Measurements from ENCODE around the gene HSD11B1L. TPM values are rescaled to one million over a fixed set of nuclear protein-coding genes. Genes with fewer than 3 reads are reported as not detected.

Gene HSD11B1L
- total RNA-seq, 1 experiment from 2014 or later = 6.0 TPM

GRCh38 chr19:5635427-5635826, 45.4 kb upstream of the HSD11B1L start:
- intact Hi-C loops (cut with micrococcal nuclease) = no loop called here
- Histone ChIP-seq H3K9ac (ENCODE audit: low read length) (no peak overlapping the region), H3K27me3 (ENCODE audit: insufficient read depth, low read length) (no peaks in the 10 kb centered on the region), H3K9me3 (ENCODE audit: control insufficient read depth in 1 of 2, insufficient read depth in 1 of 2, low read depth in 1 of 2, low read length in 2 of 2) (no peaks in the 10 kb centered on the region), H3K4me3 (replicated peaks in 1 of 2; ENCODE audit: low read depth in 1 of 2, low read length in 2 of 2) (no peak overlapping the region), H3K9me2 (ENCODE audit: insufficient read depth) (no peaks in the 10 kb centered on the region), H3K79me2 (ENCODE audit: insufficient read depth, low read length) (peaks cover 100% of the 10 kb centered on the region), H3K4me1 (ENCODE audit: control insufficient read depth in 1 of 2, insufficient read depth in 2 of 2, low read length in 2 of 2) (no peaks in the 10 kb centered on the region), H3K36me3 (ENCODE audit: control insufficient read depth in 1 of 2, insufficient read depth in 2 of 2, low read length in 2 of 2) (peaks cover 6% of the 10 kb centered on the region in 2 experiments; a peak in 2 of 4 replicates), H4K20me1 (ENCODE audit: insufficient read depth) (peaks cover 52% of the 10 kb centered on the region), H2AFZ (ENCODE audit: low read depth, low read length, poor library complexity, severe bottlenecking) (no peak overlapping the region), H3K27ac (ENCODE audit: low read depth, low read length) (no peak overlapping the region), H3K4me2 (ENCODE audit: low read length) (no peak overlapping the region)
- TF ChIP-seq TCF7L2 (IDR thresholded peaks at IDR 0.05; ENCODE audit: borderline replicate concordance, extremely low read depth, insufficient read depth, insufficient read length) (no peak), SRF (IDR thresholded peaks at IDR 0.05; ENCODE audit: low read depth) (no peak), EZH2 (IDR thresholded peaks at IDR 0.05) (no peak), ELF1 (IDR thresholded peaks at IDR 0.05; ENCODE audit: borderline replicate concordance, low read depth) (no peak), JUND (IDR thresholded peaks at IDR 0.05) (no peak), ATF3 (IDR thresholded peaks at IDR 0.05) (no peak), REST (IDR thresholded peaks at IDR 0.05; ENCODE audit: low read depth) (no peak), CTCF (IDR thresholded peaks at IDR 0.05 in 2 of 3, conservative IDR thresholded peaks at IDR 0.05 in 1 of 3; ENCODE audit: borderline replicate concordance in 1 of 3, insufficient read depth in 1 of 3, low read depth in 2 of 3, low read length in 2 of 3) (no peak), RAD21 (IDR thresholded peaks at IDR 0.05; ENCODE audit: low read depth) (no peak), CEBPB (IDR thresholded peaks at IDR 0.05; ENCODE audit: low read depth) (no peak), ZBTB33 (IDR thresholded peaks at IDR 0.05; ENCODE audit: extremely low read depth, insufficient replicate concordance, low read length) (no peak), ZFX (IDR thresholded peaks at IDR 0.05) (no peak), POLR2A (IDR thresholded peaks at IDR 0.05; ENCODE audit: borderline replicate concordance, extremely low read depth, insufficient read depth, insufficient read length) (no peak), FOSL1 (IDR thresholded peaks at IDR 0.05; ENCODE audit: low read depth) (no peak), SIN3A (IDR thresholded peaks at IDR 0.05; ENCODE audit: low read depth) (no peak), MAX (IDR thresholded peaks at IDR 0.05) (no peak), ZNF274 (IDR thresholded peaks at IDR 0.05; ENCODE audit: low read depth, low read length) (no peak), EZH2phosphoT487 (IDR thresholded peaks at IDR 0.05; ENCODE audit: borderline replicate concordance) (no peak), SP1 (IDR thresholded peaks at IDR 0.05; ENCODE audit: low read depth) (no peak), CBX3 (IDR thresholded peaks at IDR 0.05; ENCODE audit: low read depth) (no peak)
- ChIA-PET RAD21 (ENCODE audit: low non-redundant PET in 1 of 2, low total read pairs in 2 of 2, uncharacterized antibody in 2 of 2, unreplicated experiment in 2 of 2) (no interaction called here), CTCF (no interaction called here), POLR2A (interaction anchor here (0.9 to 1.5 kb wide), 2 partner anchors 13 to 43 kb away, joined by 3 to 8 read pairs; partner anchors contain the start of genes SAFB and SAFB2)
- ATAC-seq (no peak), DNase-seq (ENCODE audit: low read depth, low spot score) (no peak)
- BruUV-seq (replicated peaks) = no TSS peak
